HepG2 (cell line): ENCODE measurements around the gene NXT1. TPM values are rescaled to one million over a fixed set of nuclear protein-coding genes. Genes with fewer than 3 reads are reported as not detected.

Source experiments
- ATAC-seq: fragments of 200-7000 bp; cut with Tn5 transposase; 3 replicates; pipeline ENCODE4 v1.9.1; 2020; ENCODE audit warnings: mild to moderate bottlenecking, moderate library complexity
- BruUV-seq: library from RNA; stranded (reverse); fragments of 400-500 nt; replicated peaks from 2 replicates; lab custom pipeline; 2021; lab: Mats Ljungman, UMichigan
- CTCF ChIA-PET: fragments of 300-600 bp; formaldehyde crosslinking; extraction: SDS; loops from one replicate; lab custom pipeline; 2021; ENCODE audit warnings: low total read pairs, inconsistent platforms, low intra/inter-chr PET ratio; lab: Yijun Ruan, JAX
- POLR2A ChIA-PET: fragments of 350-600 bp; sonication (Branson Sonifier 250); formaldehyde crosslinking; loops from one replicate; lab custom pipeline; 2020; ENCODE audit warnings: antibody characterized with exemption, inconsistent platforms; lab: Yijun Ruan, JAX
- DNase-seq: peaks from one replicate; pipeline ENCODE4 v3.0.0-alpha.2; 2015; ENCODE audit warnings: low spot score
- FAIRE-seq: peaks from 3 replicates; lab custom pipeline; 2011; peaks lifted over from hg19 to GRCh38; lab: Jason Lieb, UNC
- H2AFZ ChIP-seq: one replicate; pipeline ENCODE4 v1.6.1; 2011; ENCODE audit warnings: low read length, inconsistent platforms
- H3K27ac ChIP-seq: fragments of 300-600 bp; 3 replicates; pipeline ENCODE4 v1.8.0; 2011; ENCODE audit warnings: mixed run types, mild to moderate bottlenecking, mixed read lengths, low read length, inconsistent platforms; ENCODE audit not compliant: insufficient read depth; ENCODE audit errors: extremely low read length
- H3K27me3 ChIP-seq, 2 experiments: fragments of 200-600 bp in 1 of 2; 2 replicates in 1 of 2; 3 replicates in 1 of 2; pipeline versions ENCODE4 v1.6.0 to v1.8.0; 2011; ENCODE audit warnings: low read length in 2 of 2, mild to moderate bottlenecking in 2 of 2, moderate library complexity in 2 of 2, inconsistent platforms in 1 of 2; ENCODE audit not compliant: insufficient read depth in 2 of 2, control insufficient read depth in 1 of 2
- H3K36me3 ChIP-seq, 2 experiments: fragments of 200-600 bp in 1 of 2; replicated peaks in 1 of 2; 2 replicates in 1 of 2; 3 replicates in 1 of 2; pipeline versions ENCODE4 v1.5.1 to v1.8.0; 2011; ENCODE audit warnings: low read length in 2 of 2, inconsistent platforms in 1 of 2; ENCODE audit not compliant: insufficient read depth in 2 of 2, control insufficient read depth in 1 of 2
- H3K4me1 ChIP-seq: 2 replicates; pipeline ENCODE4 v1.5.1; 2012; ENCODE audit warnings: low read length, inconsistent platforms; ENCODE audit not compliant: insufficient read depth
- H3K4me2 ChIP-seq: 2 replicates; pipeline ENCODE4 v1.6.0; 2011; ENCODE audit warnings: low read depth, low read length, inconsistent platforms
- H3K4me3 ChIP-seq, 3 experiments: fragments of 200-600 bp in 1 of 3; sonication (generic), shearing (Covaris generic) in 1 of 3; replicated peaks in 1 of 3; 2 replicates each; pipeline ENCODE4 v1.5.1; 2011 to 2016; ENCODE audit warnings: low read length in 3 of 3, inconsistent platforms in 2 of 3, low read depth in 2 of 3, mild to moderate bottlenecking in 2 of 3, control low read depth in 1 of 3, mixed read lengths in 1 of 3; ENCODE audit not compliant: insufficient read depth in 1 of 3
- H3K79me2 ChIP-seq: one replicate; pipeline ENCODE4 v1.6.1; 2011; ENCODE audit warnings: low read length, inconsistent platforms; ENCODE audit not compliant: insufficient read depth
- H3K9ac ChIP-seq: 2 replicates; pipeline ENCODE4 v1.6.0; 2011; ENCODE audit warnings: mild to moderate bottlenecking, low read depth, low read length, inconsistent platforms; ENCODE audit not compliant: insufficient read depth
- H3K9me3 ChIP-seq: 2 replicates; pipeline ENCODE4 v1.5.1; 2012; ENCODE audit warnings: mild to moderate bottlenecking, low read length
- H4K20me1 ChIP-seq: 2 replicates; pipeline ENCODE4 v1.6.0; 2011; ENCODE audit warnings: inconsistent platforms, mild to moderate bottlenecking, low read length, moderate library complexity; ENCODE audit not compliant: insufficient read depth
- ARNTL ChIP-seq: sonication (generic); formaldehyde crosslinking; IDR thresholded peaks from 2 replicates; pipeline ENCODE4 v1.4.0; 2020; ENCODE audit warnings: mild to moderate bottlenecking, missing genetic modification reagents
- MAFK ChIP-seq, 2 experiments: IDR thresholded peaks in 1 of 2; conservative IDR thresholded peaks in 1 of 2; 2 replicates each; pipeline ENCODE4 v1.6.1; 2011; ENCODE audit warnings: improper control_type of control experiment in 2 of 2, low read length in 2 of 2
- MED8 ChIP-seq: sonication (generic); formaldehyde crosslinking; IDR thresholded peaks from 2 replicates; pipeline ENCODE4 v1.8.1; 2023; ENCODE audit warnings: mild to moderate bottlenecking, missing genetic modification reagents; ENCODE audit not compliant: insufficient replicate concordance
- RBM22 ChIP-seq: fragments of 200-400 bp; formaldehyde crosslinking; optimal IDR thresholded peaks from 2 replicates; pipeline ENCODE3; 2017; ENCODE audit warnings: mild to moderate bottlenecking, low read length, moderate library complexity
- REL ChIP-seq: sonication (generic); formaldehyde crosslinking; conservative IDR thresholded peaks from 2 replicates; pipeline ENCODE4 v1.8.0; 2022; ENCODE audit warnings: mild to moderate bottlenecking, missing genetic modification reagents, moderate library complexity
- ZNF230 ChIP-seq: sonication (generic); formaldehyde crosslinking; IDR thresholded peaks from 2 replicates; pipeline ENCODE4 v1.4.0; 2020; ENCODE audit warnings: mild to moderate bottlenecking, missing genetic modification reagents
- ZNF549 ChIP-seq: sonication (generic); formaldehyde crosslinking; IDR thresholded peaks from 2 replicates; pipeline ENCODE4 v1.5.0; 2020; ENCODE audit warnings: missing genetic modification reagents
- WGBS: methylation state at CpG from one replicate; pipeline ENCODE4 v1.1.6; 2017; ENCODE audit warnings: low lambda C conversion rate; 5-methylcytosine and 5-hydroxymethylcytosine counted together
- in situ Hi-C: cut with HindIII; loops from 2 replicates; pipeline ENCODE4 v1.10.0; 2017; ENCODE audit warnings: low pct_unique_long_range_greater_than_20kb; ENCODE audit not compliant: extremely low pct_ligation_motif_present
- intact Hi-C: fragments of 100-400 bp; cut with micrococcal nuclease; formaldehyde crosslinking; loops from one replicate; pipeline ENCODE4 v1.10.0; 2022; ENCODE audit not compliant: unreplicated experiment
- polyA plus RNA-seq, 8 experiments: library from polyadenylated mRNA; depleted of rRNA in 3 of 8; stranded (reverse) in 7 of 8; unstranded in 1 of 8; fragments of >200 nt; fragmentation: Illumina TruSeq in 4 of 8; extraction: Trizol in 4 of 8; gene quantifications; 2 replicates each; pipeline versions ENCODE4 v1.2.1 to v1.2.3, GENCODE V29; 2011 to 2016; ENCODE audit warnings: low read depth in 4 of 8, missing spikeins in 1 of 8, mixed read lengths in 1 of 8; ENCODE audit not compliant: insufficient read depth in 1 of 8
- total RNA-seq, 5 experiments: library from RNA; depleted of rRNA; stranded (reverse); fragments of >200 nt; fragmentation: Illumina TruSeq; extraction: Trizol; gene quantifications; 2 replicates each; pipeline ENCODE4 v1.2.3, GENCODE V29; 2016; ENCODE audit warnings: low read depth in 1 of 5
- TF ChIP-seq, protein P1 (sequence below): IDR thresholded peaks from 2 replicates; pipeline ENCODE4 v1.6.1; 2016; ENCODE audit warnings: missing biosample characterization, missing genetic modification reagents, low read depth
- TF ChIP-seq, protein P2 (sequence below): sonication (generic); formaldehyde crosslinking; IDR thresholded peaks from 2 replicates; pipeline ENCODE4 v1.8.1; 2022; ENCODE audit warnings: mild to moderate bottlenecking, missing genetic modification reagents
- TF ChIP-seq, protein P3 (sequence below): sonication (generic); formaldehyde crosslinking; IDR thresholded peaks from 2 replicates; pipeline ENCODE4 v1.4.0; 2020; ENCODE audit warnings: missing genetic modification reagents, borderline replicate concordance

The NXT1 gene
- total and polyA plus RNA-seq, 2 of the 13 experiments (the other 11 are each of a cell fraction or from before 2014, with no cell fraction given), result 35.6 to 65.9 TPM

DNA sequence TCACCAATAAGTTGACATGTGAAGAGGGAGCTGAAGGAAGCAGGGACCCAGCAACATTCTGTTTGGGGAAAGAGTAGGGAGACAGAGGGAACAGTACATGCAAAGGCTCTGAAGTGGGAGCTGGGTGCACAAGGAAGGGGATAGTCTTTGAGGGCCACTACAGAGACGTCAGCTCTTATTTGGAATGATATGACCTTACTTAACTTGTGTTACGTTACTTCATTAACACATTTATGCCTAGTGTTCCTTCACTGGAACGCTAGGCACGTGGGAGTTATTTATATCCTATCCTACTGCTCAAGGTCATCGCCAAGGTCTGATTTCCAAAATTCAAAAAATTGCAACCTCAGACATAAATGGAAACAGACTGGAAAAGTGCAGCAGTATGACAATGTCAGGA is 50.5 kb downstream of the NXT1 start:
- TF ChIP-seq ZNF549 (CRISPR knock-in tag) (no peak), REL (no peak), MAFK (conservative IDR thresholded peaks at IDR 0.05 in 1 of 2, IDR thresholded peaks at IDR 0.05 in 1 of 2; ENCODE audit: low read length in 2 of 2) (peak; percentile 24 to 59; a peak in 2 of 4 replicates), RBM22 (peak; percentile 35), ZNF230 (CRISPR knock-in tag) (no peak)
- TF ChIP-seq, protein P1, sequence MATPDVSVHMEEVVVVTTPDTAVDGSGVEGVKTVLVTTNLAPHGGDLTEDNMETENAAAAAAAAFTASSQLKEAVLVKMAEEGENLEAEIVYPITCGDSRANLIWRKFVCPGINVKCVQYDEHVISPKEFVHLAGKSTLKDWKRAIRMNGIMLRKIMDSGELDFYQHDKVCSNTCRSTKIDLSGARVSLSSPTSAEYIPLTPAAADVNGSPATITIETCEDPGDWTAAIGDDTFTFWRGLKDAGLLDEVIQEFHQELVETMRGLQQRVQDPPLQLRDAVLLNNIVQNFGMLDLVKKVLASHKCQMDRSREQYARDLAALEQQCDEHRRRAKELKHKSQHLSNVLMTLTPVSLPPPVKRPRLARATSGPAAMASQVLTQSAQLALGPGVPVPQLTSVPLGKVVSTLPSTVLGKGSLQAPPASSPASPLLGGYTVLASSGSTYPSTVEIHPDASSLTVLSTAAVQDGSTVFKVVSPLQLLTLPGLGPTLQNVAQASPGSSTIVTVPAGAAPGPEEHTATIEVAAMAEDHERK, result no peak
- DNase-seq, result no peak
- H2AFZ ChIP-seq, result no peak overlapping the region
- intact Hi-C loops (no loop called here), in situ Hi-C loops (no loop called here)
- no peaks in the 10 kb centered on the region for H3K9me3 ChIP-seq
- H3K27ac ChIP-seq, result no peak overlapping the region
- no peak overlapping the region for H3K4me2 ChIP-seq
- peaks cover 18% of the 10 kb centered on the region for H3K4me1 ChIP-seq
- no peak overlapping the region for H3K9ac ChIP-seq
- ChIA-PET CTCF (no interaction called here), POLR2A (interaction anchor here (4.2 kb wide), 1 partner anchor 19 kb away, joined by 17 read pairs; the partner anchor contains the start of gene NAPB)
- BruUV-seq, result no TSS peak
- WGBS, result 96% methylated on average over 5 of the region's 5 CpGs
- H3K36me3 ChIP-seq, result peaks cover 14 to 44% of the 10 kb centered on the region in 2 experiments
- H4K20me1 ChIP-seq, result peaks cover 17% of the 10 kb centered on the region
- no peak for ATAC-seq
- FAIRE-seq, result no peak
- H3K4me3 ChIP-seq, result no peak overlapping the region
- no peaks in the 10 kb centered on the region for H3K27me3 ChIP-seq
- peaks cover 32% of the 10 kb centered on the region for H3K79me2 ChIP-seq

DNA sequence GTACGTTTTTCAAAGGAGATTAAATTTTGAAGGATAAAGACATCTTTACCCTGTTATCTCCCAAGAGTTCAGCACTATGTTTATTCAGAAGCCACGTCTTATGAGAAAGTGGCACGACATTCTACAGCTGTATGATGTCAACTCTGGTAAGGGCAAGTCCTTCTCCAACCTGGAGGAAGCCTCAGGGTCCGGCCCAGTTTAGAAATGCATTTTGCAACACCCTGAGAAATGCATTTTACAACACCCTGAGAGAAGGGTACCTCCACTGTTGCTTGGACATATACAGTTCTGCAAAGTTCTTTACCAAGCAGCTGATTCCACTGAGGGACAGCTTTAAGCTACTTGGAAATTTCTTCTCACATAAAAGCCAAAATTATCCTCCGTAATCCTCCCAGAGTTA is 53.2 kb downstream of the NXT1 start:
- Histone ChIP-seq H3K36me3 (peaks cover 10 to 28% of the 10 kb centered on the region in 2 experiments), H3K27ac (peak overlapping the region; percentile 1)
- POLR2A ChIA-PET, result interaction anchor here (0.9 to 4.2 kb wide), 3 partner anchors 14 to 17 kb away, joined by 3 to 17 read pairs (median 5); partner anchors contain the start of gene NAPB
- no peak for ATAC-seq
- TF ChIP-seq MED8 (CRISPR knock-in tag) (no peak), ARNTL (CRISPR knock-in tag) (no peak)
- TF ChIP-seq, protein P2, sequence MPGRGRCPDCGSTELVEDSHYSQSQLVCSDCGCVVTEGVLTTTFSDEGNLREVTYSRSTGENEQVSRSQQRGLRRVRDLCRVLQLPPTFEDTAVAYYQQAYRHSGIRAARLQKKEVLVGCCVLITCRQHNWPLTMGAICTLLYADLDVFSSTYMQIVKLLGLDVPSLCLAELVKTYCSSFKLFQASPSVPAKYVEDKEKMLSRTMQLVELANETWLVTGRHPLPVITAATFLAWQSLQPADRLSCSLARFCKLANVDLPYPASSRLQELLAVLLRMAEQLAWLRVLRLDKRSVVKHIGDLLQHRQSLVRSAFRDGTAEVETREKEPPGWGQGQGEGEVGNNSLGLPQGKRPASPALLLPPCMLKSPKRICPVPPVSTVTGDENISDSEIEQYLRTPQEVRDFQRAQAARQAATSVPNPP, result no peak
- TF ChIP-seq, protein P3, sequence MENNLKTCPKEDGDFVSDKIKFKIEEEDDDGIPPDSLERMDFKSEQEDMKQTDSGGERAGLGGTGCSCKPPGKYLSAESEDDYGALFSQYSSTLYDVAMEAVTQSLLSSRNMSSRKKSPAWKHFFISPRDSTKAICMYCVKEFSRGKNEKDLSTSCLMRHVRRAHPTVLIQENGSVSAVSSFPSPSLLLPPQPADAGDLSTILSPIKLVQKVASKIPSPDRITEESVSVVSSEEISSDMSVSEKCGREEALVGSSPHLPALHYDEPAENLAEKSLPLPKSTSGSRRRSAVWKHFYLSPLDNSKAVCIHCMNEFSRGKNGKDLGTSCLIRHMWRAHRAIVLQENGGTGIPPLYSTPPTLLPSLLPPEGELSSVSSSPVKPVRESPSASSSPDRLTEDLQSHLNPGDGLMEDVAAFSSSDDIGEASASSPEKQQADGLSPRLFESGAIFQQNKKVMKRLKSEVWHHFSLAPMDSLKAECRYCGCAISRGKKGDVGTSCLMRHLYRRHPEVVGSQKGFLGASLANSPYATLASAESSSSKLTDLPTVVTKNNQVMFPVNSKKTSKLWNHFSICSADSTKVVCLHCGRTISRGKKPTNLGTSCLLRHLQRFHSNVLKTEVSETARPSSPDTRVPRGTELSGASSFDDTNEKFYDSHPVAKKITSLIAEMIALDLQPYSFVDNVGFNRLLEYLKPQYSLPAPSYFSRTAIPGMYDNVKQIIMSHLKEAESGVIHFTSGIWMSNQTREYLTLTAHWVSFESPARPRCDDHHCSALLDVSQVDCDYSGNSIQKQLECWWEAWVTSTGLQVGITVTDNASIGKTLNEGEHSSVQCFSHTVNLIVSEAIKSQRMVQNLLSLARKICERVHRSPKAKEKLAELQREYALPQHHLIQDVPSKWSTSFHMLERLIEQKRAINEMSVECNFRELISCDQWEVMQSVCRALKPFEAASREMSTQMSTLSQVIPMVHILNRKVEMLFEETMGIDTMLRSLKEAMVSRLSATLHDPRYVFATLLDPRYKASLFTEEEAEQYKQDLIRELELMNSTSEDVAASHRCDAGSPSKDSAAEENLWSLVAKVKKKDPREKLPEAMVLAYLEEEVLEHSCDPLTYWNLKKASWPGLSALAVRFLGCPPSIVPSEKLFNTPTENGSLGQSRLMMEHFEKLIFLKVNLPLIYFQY (CRISPR knock-in tag), result no peak
- TF ChIP-seq, all 625 proteins: peak for 0
- Histone ChIP-seq H3K4me3 (no peak overlapping the region), H4K20me1 (peaks cover 29% of the 10 kb centered on the region), H3K9me3 (no peaks in the 10 kb centered on the region), H3K79me2 (peaks cover 59% of the 10 kb centered on the region), H2AFZ (no peak overlapping the region), H3K27me3 (no peaks in the 10 kb centered on the region), H3K4me1 (peaks cover 35% of the 10 kb centered on the region), H3K9ac (no peak overlapping the region), H3K4me2 (no peak overlapping the region)
- intact Hi-C loops (no loop called here), in situ Hi-C loops (no loop called here)
- BruUV-seq, result no TSS peak
- 92% methylated on average over 5 of the region's 5 CpGs for WGBS
- CTCF ChIA-PET, result no interaction called here
- no peak for DNase-seq
- no peak for FAIRE-seq
